Spleen (tissue), 11 donors: ENCODE measurements around the gene SP110. TPM values are rescaled to one million over a fixed set of nuclear protein-coding genes. Genes with fewer than 3 reads are reported as not detected.
"Not testable (repeated sequence)": the region's sequence is repeated elsewhere in the genome, so short reads cannot be mapped to it uniquely, and the experiment has no call there.

Experiments
- DNase-seq: peaks from one replicate; pipeline ENCODE4 v3.0.0-alpha.2; 2020
- H3K27ac ChIP-seq, 8 donors: fragments of 200-600 bp; sonication (generic) in 7 of 8; 1 replicate in 4 of 8; 2 replicates in 4 of 8; pipeline versions ENCODE4 v1.5.0 to v1.8.0; 2016 to 2021; ENCODE audit warnings: inconsistent platforms in 4 of 8, mild to moderate bottlenecking in 4 of 8, moderate library complexity in 1 of 8
- H3K27me3 ChIP-seq, 7 donors: fragments of 200-600 bp; sonication (generic) in 6 of 7; replicated peaks in 1 of 7; 1 replicate in 4 of 7; 2 replicates in 3 of 7; pipeline versions ENCODE4 v1.5.0 to v1.8.0; 2016 to 2021; ENCODE audit warnings: inconsistent platforms in 3 of 7, mild to moderate bottlenecking in 1 of 7
- H3K36me3 ChIP-seq, 6 donors: fragments of 200-600 bp; sonication (generic) in 5 of 6; 1 replicate in 4 of 6; 2 replicates in 2 of 6; pipeline versions ENCODE4 v1.5.0 to v1.8.0; 2016 to 2021; ENCODE audit warnings: inconsistent platforms in 2 of 6
- H3K4me1 ChIP-seq, 6 donors: fragments of 200-600 bp; sonication (generic) in 5 of 6; 1 replicate in 3 of 6; 2 replicates in 3 of 6; pipeline versions ENCODE4 v1.5.0 to v1.8.0; 2016 to 2021; ENCODE audit warnings: inconsistent platforms in 3 of 6
- H3K4me3 ChIP-seq, 8 donors: fragments of 200-600 bp; sonication (generic) in 7 of 8; 1 replicate in 4 of 8; 2 replicates in 4 of 8; pipeline versions ENCODE4 v1.5.0 to v1.8.0; 2016 to 2021; ENCODE audit warnings: inconsistent platforms in 4 of 8, mild to moderate bottlenecking in 4 of 8, moderate library complexity in 2 of 8
- H3K9me3 ChIP-seq, 8 donors: fragments of 200-600 bp; sonication (generic) in 7 of 8; 1 replicate in 4 of 8; 2 replicates in 4 of 8; pipeline versions ENCODE4 v1.5.0 to v1.8.0; 2016 to 2021; ENCODE audit warnings: inconsistent platforms in 4 of 8
- POLR2A ChIP-seq, 3 donors: fragments of 450-650 bp; IDR thresholded peaks; one replicate each; pipeline ENCODE4 v1.5.1; 2017; ENCODE audit warnings: antibody characterized with exemption in 3 of 3, mild to moderate bottlenecking in 1 of 3
- POLR2AphosphoS5 ChIP-seq, 3 donors: sonication (generic); formaldehyde crosslinking; IDR thresholded peaks; one replicate each; pipeline ENCODE4 v1.5.1; 2017; ENCODE audit warnings: antibody characterized with exemption in 3 of 3
- WGBS, 5 donors: extraction: QIAGEN DNeasy Blood & Tissue Kit in 3 of 5; methylation state at CpG; one replicate each; pipeline versions ENCODE4 v1.1.5 to v1.1.7; 2013 to 2018; 5-methylcytosine and 5-hydroxymethylcytosine counted together
- intact Hi-C: fragments of 100-400 bp; cut with DNase I; formaldehyde crosslinking; loops from one replicate; pipeline ENCODE4 v1.15.0; 2023; ENCODE audit warnings: low total_unique reads
- polyA plus RNA-seq, 3 donors: library from polyadenylated mRNA; stranded (reverse); fragments of 200-250 nt; gene quantifications; one replicate each; pipeline ENCODE4 v1.2.1, GENCODE V29; 2013
- total RNA-seq, 7 donors: library from RNA; depleted of rRNA in 3 of 7; stranded (reverse); fragments of >200 nt in 3 of 7; fragmentation: NEBNext Ultra II Directional in 4 of 7; extraction: Animal tissue kit (Norgen Biotek cat#: 25700) in 4 of 7; gene quantifications; one replicate each; pipeline versions ENCODE4 v1.1.0 to v1.2.1, GENCODE V29; 2016 to 2021
- TF ChIP-seq, protein P1 (sequence below), 11 experiments: fragments of 200-600 bp in 7 of 11; fragments of 450-650 bp in 4 of 11; sonication (generic) in 4 of 11; IDR thresholded peaks in 8 of 11; conservative IDR thresholded peaks in 3 of 11; 1 replicate in 7 of 11; 2 replicates in 4 of 11; pipeline versions ENCODE4 v1.4.0 to v1.8.0; 2016 to 2021; ENCODE audit warnings: antibody characterized with exemption in 11 of 11, inconsistent platforms in 4 of 11, mild to moderate bottlenecking in 1 of 11
- donor health status: healthy with polysubstance abuse.
- donor health status: DM: no; HTN: no; CAD: no; lungs with moderate emphysema.
- donor health status: DM: no; HTN: no; CAD: no.
- donor health status: Bipolar disorder and iron deficiency.
- donor health status: healthy.
- donor health status: DM: no; HTN: no; CAD: no.
- donor health status: DM: yes; HTN: yes; CAD: no.

The SP110 gene
- total and polyA plus RNA-seq, 10 donors = 47.9 to 157 (median 116) TPM

GRCh38 chr2:230225486-230225885 lies 5.7 kb upstream of the SP110 start, which contains the start of gene SP140:
Gene SP140 (plus strand): TSS chr2:230225736. CDS start chr2:230225845, 109 bp downstream.
- H3K36me3 ChIP-seq = peaks cover 0 to under 1% (median 0%) of the 10 kb centered on the region in 6 donors
- no peaks in the 10 kb centered on the region for H3K27me3 ChIP-seq
- H3K9me3 ChIP-seq = peaks cover 0 to 10% (median 7%) of the 10 kb centered on the region in 8 donors
- TF ChIP-seq POLR2AphosphoS5 (IDR thresholded peaks at IDR 0.05) (peak; percentile 72 to 98 (median 93)), POLR2A (IDR thresholded peaks at IDR 0.05) (peak; percentile 35 to 91 (median 79))
- TF ChIP-seq, protein P1, sequence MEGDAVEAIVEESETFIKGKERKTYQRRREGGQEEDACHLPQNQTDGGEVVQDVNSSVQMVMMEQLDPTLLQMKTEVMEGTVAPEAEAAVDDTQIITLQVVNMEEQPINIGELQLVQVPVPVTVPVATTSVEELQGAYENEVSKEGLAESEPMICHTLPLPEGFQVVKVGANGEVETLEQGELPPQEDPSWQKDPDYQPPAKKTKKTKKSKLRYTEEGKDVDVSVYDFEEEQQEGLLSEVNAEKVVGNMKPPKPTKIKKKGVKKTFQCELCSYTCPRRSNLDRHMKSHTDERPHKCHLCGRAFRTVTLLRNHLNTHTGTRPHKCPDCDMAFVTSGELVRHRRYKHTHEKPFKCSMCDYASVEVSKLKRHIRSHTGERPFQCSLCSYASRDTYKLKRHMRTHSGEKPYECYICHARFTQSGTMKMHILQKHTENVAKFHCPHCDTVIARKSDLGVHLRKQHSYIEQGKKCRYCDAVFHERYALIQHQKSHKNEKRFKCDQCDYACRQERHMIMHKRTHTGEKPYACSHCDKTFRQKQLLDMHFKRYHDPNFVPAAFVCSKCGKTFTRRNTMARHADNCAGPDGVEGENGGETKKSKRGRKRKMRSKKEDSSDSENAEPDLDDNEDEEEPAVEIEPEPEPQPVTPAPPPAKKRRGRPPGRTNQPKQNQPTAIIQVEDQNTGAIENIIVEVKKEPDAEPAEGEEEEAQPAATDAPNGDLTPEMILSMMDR (IDR thresholded peaks at IDR 0.05 in 8 of 11, conservative IDR thresholded peaks at IDR 0.05 in 3 of 11) = no peak
- peak within 1 kb of the TSS; percentile 12 to 74 (median 40) for H3K4me3 ChIP-seq
- intact Hi-C loops = no loop called here
- peak within 1 kb of the TSS; percentile 82 to 97 (median 89) for H3K27ac ChIP-seq
- peak; percentile 93 for DNase-seq
- H3K4me1 ChIP-seq = peaks cover 6 to 100% (median 56%) of the 10 kb centered on the region in 6 donors
- 28 to 50% (median 32%) methylated on average over 8 of the region's 8 CpGs for WGBS, 5 donors

- peaks cover 9 to 96% (median 54%) of the 10 kb centered on the region in 6 donors for H3K4me1 ChIP-seq
- TF ChIP-seq POLR2AphosphoS5 (IDR thresholded peaks at IDR 0.05) = no peak
- peak overlapping the region; percentile 82 to 97 (median 89) for H3K27ac ChIP-seq
- peak overlapping the region in 1 of 8 donors; percentile 74 for H3K4me3 ChIP-seq
- no peaks in the 10 kb centered on the region for H3K36me3 ChIP-seq
- H3K27me3 ChIP-seq = no peaks in the 10 kb centered on the region
- no peaks in the 10 kb centered on the region for H3K9me3 ChIP-seq
- intact Hi-C loops = no loop called here
- DNase-seq = no peak
Measured at GRCh38 chr2:230224458-230224857, 4.7 kb upstream of the SP110 start.

GRCh38 chr2:230222829-230223228 lies 3.0 kb upstream of the SP110 start:
- intact Hi-C loops = not testable (repeated sequence)

GRCh38 chr2:230221493-230221892 lies 1.7 kb upstream of the SP110 start:
- intact Hi-C loops = no loop called here
- Histone ChIP-seq H3K27ac (peak overlapping the region in 6 of 8 donors; percentile 11 to 97 (median 90)), H3K9me3 (no peaks in the 10 kb centered on the region), H3K4me3 (no peak overlapping the region), H3K4me1 (peaks cover 29 to 96% (median 66%) of the 10 kb centered on the region in 6 donors), H3K27me3 (no peaks in the 10 kb centered on the region), H3K36me3 (peaks cover 0 to 8% (median 3%) of the 10 kb centered on the region in 6 donors)
- no peak for DNase-seq
- peak in 1 of 3 donors; percentile 9 for TF ChIP-seq POLR2AphosphoS5 (IDR thresholded peaks at IDR 0.05)
- TF ChIP-seq, protein P1 (IDR thresholded peaks at IDR 0.05 in 8 of 11, conservative IDR thresholded peaks at IDR 0.05 in 3 of 11) = no peak
- 86 to 93% (median 93%) methylated on average over 4 of the region's 4 CpGs for WGBS, 5 donors

More at GRCh38 chr2:230222829-230223228, 3.0 kb upstream of the SP110 start:
- not testable (repeated sequence) for DNase-seq, H3K27me3 ChIP-seq, H3K9me3 ChIP-seq, H3K36me3 ChIP-seq, H3K4me3 ChIP-seq
- peak overlapping the region in 6 of 8 donors; percentile 54 to 97 (median 92) for H3K27ac ChIP-seq
- WGBS, 5 donors = 61 to 80% (median 73%) methylated on average over 4 of the region's 4 CpGs
- H3K4me1 ChIP-seq = peaks cover 16 to 96% (median 57%) of the 10 kb centered on the region in 6 donors

- intact Hi-C loops = no loop called here
- Histone ChIP-seq H3K27ac (peak overlapping the region; percentile 82 to 97 (median 92)), H3K9me3 (no peaks in the 10 kb centered on the region), H3K27me3 (no peaks in the 10 kb centered on the region), H3K4me3 (peak overlapping the region; percentile 54 to 90 (median 76)), H3K36me3 (peaks cover 0 to 18% (median 13%) of the 10 kb centered on the region in 6 donors), H3K4me1 (peaks cover 32 to 96% (median 74%) of the 10 kb centered on the region in 6 donors)
- 94 to 100% (median 96%) methylated on average over 1 of the region's 1 CpG for WGBS, 5 donors
- TF ChIP-seq, protein P1 (IDR thresholded peaks at IDR 0.05 in 8 of 11, conservative IDR thresholded peaks at IDR 0.05 in 3 of 11) = no peak
- TF ChIP-seq POLR2AphosphoS5 (IDR thresholded peaks at IDR 0.05) (no peak), POLR2A (IDR thresholded peaks at IDR 0.05) (no peak)
- DNase-seq = no peak
Measured at GRCh38 chr2:230220347-230220969, 674 bp upstream of the SP110 start.
